ENCODE results near the gene OR2S2. TPM values are rescaled to one million over a fixed set of nuclear protein-coding genes. Genes with fewer than 3 reads are reported as not detected.
"Not testable (repeated sequence)": the region's sequence is repeated elsewhere in the genome, so short reads cannot be mapped to it uniquely, and the experiment has no call there.

OR2S2 gene
- total RNA-seq, 1 donor from 2014 or later = not detected

DNA sequence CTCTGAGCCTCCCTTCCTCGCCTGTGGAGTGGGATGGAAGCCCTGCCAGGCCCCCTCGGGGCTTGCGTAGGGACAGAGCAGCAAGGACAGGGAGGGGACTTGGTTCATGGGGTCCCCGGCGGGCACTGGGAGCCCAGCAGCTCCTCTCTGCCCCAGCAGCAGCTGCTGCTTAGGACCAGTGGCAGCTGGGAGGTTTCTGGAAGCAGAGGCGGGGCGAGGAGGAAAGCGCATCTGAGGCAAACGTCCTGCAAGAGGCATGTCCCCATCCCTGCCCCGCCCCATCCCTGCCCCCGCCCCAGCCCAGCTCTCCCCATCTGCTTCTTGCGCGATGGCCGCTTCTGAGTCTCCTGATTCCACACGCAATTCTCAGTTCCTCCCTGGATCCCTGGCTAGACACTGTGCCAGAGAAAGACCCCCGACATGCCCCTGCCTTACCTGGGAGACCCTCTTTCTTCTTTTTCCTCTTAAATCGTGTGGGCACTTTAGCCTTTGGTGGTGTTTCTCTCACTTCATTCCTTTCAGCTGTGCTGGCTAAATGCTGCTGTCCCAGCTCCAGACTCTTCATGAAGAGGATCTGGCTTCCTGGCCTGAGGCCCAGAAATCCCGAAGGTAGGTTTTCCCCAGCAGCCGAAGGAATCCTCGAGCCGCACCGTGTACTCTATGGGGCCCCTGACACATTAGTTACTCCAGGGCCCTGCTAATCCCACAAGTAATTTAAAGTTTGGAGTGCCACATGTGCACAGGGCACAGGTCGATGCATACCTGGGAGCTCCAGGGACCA is 4.4 kb upstream of the OR2S2 start:
- peak; percentile 28 for DNase-seq

DNA sequence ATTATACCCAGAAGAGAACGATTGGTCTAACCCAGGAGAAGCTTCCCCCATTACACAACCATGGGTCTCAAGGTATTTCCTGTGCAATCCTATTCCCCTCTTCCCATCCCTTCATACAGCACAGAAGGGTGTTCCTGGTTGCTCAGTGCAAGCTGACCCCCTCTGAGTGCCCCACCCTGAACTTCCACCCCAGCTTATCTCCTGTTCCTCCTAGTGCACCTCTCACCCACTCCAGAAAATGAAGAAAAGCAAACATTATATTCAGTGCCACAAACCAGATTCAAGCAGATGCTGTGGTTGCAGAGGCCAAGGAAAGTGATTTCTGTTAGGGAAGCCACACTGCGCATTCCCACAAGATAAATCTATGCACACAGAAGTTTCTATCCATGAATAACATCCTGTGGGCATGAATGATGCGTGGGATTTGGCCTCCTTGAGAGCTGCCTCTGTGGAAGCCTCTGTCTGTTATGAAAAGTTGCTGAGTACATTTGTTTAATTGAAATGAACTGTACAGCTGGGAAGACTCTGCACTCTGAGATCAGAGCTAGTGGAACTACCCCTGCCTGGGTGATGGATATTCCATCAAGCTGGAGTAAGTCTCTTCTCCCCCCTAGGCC is 2.2 kb upstream of the OR2S2 start:
- DNase-seq = no peak

DNA sequence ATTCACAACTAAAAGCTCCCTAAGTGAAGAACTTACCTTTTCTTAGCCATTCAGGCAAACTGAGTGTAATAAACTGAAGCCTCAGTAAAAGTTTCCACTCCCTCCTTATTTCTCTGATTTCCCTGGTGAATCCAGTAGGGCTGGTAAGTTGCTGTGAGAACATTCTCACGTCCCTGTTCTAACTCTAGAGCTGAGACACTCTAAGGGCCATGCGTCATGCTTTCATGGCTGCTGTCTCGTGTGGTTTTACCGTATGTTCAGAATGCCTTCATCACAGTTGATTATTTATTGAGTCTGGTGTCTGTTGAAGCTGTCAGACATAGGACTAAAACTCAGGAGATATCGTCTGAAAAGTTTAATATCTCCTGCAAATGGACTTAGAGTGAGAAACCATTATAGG is 1.3 kb downstream of the OR2S2 start:
- DNase-seq = no peak

DNA sequence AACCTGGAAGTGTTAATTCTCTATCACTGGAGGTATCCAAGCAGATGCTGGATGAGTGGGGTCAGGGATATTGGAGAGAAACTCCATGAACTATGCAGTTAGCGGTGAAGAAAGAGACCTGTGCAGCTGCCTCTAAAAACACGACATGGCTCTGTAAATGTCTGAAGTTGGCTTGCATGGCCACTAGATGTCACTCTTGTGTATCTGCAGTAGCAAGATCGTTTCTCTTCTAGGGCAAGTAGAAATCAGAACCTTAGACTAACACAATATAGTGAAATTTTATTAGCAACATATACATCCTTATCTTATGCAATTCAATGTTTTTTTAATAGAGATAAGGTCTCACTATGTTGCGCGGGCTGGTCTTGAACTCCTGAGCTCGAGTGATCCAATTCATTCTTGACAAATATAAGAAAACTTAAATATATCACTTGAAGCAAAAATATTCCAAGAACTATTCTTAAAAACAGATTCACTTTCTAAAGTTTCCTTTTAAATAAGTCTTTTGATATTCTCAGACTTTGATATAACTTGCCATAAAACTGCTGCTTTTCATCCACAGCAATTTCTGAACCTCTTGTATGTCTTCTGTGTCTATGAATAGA is 2.9 kb downstream of the OR2S2 start:
- peak; percentile 92 for DNase-seq

DNA sequence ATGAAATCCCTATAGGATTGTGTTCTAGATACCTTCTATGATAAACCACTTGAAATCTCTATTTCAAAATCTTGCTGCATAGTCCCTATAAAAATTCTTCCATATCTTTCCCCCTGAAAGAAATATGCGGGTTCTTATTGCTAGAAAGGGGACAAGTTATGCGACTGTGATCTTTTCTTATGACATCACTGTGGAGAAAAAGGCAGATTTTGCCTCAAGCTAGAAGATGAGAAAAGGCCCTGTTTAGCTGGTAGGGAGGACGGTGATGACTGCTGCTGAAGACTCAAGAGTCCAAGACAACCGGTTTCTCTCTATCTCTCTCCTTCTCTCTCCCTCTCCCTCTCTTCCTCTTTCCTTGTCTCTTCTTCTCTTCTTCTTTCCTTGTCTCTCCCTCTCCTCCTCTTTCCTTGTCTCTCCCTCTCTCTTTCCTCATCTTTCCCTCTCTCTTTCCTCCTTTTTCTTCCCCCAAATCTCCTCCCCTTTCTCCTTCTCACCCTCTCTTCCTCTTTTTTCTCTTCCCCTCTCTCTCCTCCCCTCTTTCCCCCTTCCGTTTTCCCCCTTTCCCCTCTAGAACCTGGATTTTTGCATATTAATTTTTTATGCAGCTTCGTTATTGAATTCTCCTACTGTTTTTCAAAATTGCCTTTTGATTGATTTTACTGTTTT is 5.3 kb downstream of the OR2S2 start:
- DNase-seq = peak; percentile 19

GRCh38 chr9:35951736-35952135 is 6.2 kb downstream of the OR2S2 start:
- peak; percentile 92 for DNase-seq

DNA sequence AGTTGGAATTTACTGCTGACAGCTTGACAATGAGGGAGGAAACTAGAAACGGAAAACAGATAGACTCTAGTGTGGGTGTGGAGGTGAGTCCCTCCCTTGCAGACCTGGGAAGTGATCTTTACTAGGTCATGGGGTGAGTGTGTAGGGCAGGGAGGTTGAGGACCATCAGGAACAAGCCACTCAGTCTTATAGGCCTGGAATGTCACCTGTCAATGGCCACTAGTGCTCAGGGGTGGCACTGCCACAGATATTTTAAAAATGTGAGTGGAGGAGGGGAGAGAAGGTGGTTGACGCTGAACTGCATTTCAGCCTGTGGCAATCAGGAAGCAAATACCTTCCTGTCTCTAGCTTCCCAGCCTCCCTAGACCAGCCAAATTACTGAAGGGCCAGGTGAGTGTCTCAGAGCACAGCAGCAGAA is 9.0 kb downstream of the OR2S2 start:
- peak; percentile 49 for DNase-seq

DNA sequence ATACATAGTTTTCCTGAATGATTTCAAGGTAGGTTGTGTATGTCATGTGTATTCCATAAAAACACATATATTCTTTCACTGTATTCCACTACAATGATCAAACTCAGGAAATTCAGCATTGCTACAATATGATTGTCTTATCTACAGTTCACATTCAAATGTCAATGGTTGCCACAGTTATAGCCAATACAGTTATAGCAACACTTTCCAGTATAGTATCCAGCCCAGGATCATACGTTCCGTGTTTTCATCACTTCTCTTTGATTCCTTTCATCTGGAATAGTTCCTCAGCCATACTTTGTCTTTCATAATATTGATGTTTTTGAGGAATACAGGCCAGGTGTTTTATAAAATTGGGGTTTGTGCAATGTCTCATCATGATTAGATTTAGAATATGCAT is 9.5 kb downstream of the OR2S2 start:
- DNase-seq = peak; percentile 61

DNA sequence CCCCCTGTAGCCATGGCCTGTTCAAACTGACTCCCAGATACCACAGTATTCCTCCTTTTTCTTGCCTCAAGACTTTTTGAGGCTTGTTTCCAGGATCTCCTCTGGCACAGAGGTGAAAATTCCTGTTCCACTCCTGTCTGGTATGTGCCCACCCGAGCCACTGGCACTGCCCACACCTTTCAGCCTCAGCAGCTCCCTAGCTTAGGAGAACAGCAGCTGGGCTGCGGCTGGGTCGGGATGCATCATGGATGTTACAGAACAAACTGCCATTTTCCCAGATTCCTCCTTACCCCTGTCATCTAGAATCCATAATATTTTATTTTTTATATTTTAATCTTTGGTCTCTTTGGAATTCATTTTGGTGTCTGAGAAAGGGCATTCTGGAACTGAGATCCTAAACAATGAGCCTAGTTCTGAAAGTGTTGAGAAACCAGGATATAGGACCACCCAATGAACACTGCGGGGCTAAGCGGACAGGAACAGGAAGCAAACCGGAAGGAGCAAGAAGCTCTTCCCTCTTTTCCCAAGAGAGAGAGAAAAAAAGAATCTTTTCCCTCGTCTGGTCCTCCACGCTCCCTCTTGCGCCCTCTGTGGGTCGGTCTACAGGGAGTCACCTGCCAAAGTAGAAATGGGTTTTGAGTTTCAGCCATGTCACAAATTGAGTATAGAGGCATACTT is 12.5 kb downstream of the OR2S2 start:
- DNase-seq = peak; percentile 79

DNA sequence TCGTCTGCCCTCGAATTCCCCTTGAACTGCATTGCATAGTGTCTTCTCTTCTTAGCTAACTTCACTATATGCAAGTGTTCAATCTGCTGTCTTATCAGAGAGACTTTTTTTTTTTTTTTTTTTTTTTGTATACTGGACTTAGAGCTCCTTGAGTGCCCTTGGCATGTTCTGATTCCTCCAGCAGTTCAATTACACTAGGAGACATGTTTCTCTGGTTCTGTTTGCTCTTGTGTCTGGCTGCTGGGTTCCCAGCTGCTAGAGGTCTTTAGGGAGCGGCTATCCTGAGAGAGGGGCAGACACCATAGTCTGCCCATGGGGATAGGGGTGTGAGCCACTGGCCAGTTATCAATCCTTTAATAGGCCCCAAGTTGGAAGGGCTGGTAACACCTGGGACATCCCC is 13.1 kb downstream of the OR2S2 start:
- no peak for DNase-seq

DNA sequence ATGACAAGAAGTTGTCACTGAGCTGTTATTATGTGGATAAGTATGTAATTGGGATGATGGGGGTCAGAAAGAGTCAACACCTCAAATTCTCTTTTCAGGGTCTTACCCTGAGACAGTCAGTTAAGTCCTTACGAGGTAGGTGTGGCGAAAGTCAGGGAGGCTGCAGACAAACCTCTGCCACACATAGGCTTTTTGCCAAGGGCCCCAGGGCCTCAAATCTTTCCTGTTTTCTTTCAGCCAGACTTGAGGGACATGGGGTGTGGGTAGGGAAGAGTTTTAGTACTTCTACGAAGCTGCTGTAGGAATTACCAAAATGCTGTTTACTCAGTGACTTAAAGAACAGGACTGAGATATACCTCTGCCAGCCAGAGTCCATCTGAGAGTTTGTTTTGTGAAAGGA is 13.8 kb downstream of the OR2S2 start:
- no peak for DNase-seq

GRCh38 chr9:35942286-35942685 is 15.7 kb downstream of the OR2S2 start:
- DNase-seq = no peak

DNA sequence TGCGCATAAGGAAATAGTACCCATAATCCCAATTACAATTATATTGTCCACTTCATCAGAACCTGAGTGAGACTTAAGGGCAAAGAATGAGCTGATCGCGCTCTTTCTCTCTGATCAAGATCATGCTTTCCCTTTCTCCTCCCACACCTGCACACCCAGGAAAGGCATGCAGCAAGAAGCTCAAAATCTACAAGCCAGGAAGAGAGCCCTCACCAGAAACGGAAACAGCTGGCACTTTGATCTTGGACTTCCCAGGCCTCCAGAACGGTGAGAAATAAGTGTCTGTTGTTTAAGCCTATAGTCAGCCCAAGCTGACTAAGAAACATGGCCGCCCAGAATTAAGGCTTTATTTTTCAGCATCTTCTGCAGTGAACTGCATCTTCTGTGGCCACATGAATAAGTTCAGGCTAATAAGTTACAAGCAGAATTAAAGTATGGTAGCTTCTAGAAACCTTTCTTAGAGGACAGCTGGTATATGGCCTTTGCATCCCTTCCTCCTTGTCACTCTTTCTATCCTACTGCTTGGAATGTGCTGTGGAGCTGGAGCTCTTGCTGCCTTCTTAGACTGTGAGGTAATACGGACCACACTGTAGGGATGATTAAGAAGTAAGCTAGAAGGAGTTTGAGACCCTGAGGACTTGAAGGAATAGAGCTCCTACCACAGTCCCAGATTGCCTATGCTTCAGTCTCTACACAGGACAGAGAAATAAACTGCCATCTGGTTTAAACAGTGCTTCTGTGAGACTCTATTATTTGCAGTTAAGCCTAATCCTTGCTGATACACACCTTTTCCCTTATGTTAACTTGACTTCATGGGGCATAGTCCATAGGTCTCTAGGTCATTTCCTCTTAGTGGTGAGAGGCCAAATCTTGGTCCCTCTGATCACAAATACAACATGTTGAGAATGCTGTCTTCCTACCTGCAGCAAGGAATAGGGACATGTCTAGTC is 17.2 kb downstream of the OR2S2 start:
- no peak for DNase-seq

DNA sequence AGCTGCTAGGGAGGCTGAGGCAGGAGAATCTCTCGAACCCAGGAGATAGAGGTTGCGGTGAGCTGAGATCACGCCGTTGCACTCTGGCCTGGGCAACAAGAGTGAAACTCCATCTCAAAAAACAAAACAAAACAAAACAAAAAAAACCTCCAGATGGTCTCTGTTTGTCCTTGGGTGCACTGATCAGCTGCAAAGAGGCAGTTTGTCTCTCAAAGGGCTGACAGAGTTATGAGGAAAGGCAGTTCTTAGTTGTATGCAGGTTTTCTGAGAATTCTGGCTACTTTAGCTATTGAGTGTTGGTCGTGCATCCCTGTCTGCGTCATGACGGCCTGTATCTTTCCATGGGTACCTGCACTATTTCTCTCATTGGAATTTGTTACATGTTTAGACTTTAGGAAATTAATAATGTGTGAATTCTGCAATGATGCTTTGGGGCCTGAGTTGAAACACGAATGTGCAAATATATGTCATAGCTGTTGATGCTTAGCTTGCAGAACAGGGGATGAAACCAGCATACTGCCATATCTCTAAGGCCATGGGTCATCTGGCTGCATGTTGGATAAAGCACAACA is 18.2 kb downstream of the OR2S2 start:
- DNase-seq = no peak

GRCh38 chr9:35938474-35939356 is 19.2 kb downstream of the OR2S2 start:
- no peak for DNase-seq

DNA sequence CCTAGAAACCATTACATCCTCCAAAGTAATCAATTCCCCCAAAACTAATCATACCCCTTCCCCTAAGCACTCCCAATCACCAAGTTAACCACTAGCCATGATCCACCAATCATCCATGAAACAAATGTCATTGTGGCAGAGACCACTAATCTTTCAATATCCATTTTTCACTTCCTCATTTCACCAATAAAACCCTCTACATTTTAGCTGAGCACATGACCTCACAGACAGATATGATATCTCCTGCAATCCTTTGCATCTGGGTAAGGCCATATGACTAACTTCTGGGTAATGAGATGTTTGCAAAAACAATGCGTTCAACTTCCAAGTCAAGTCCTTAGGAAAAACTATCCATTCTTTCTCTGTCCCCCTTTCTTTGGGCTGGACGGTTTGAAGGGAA is 20.7 kb downstream of the OR2S2 start:
- DNase-seq = no peak

- DNase-seq = no peak
Measured at GRCh38 chr9:35935755-35936509, 22.0 kb downstream of the OR2S2 start.

- DNase-seq = no peak
Measured at GRCh38 chr9:35935261-35935660, 22.7 kb downstream of the OR2S2 start.

- DNase-seq = not testable (repeated sequence)
Measured at GRCh38 chr9:35934069-35934468, 23.9 kb downstream of the OR2S2 start.

Measured in dermis blood vessel endothelial cell (primary cell).